ENCODE measurements around the gene PAPOLA.

Gene PAPOLA

GRCh38 chr14:96594961-96595360 is 92.8 kb downstream of the PAPOLA start:
- intact Hi-C loops (cut with DNase I) = no loop called here
- DNase-seq = no peak

GRCh38 chr14:96597680-96598079 is 95.5 kb downstream of the PAPOLA start:
- intact Hi-C loops (cut with DNase I) = no loop called here
- no peak for DNase-seq

GRCh38 chr14:96598332-96598928 is 96.2 kb downstream of the PAPOLA start:
- DNase-seq = no peak

GRCh38 chr14:96599076-96599475 is 96.9 kb downstream of the PAPOLA start:
- intact Hi-C loops (cut with DNase I) = no loop called here
- DNase-seq = no peak

More at GRCh38 chr14:96598332-96598928, 96.2 kb downstream of the PAPOLA start:
- intact Hi-C loops (cut with DNase I) = no loop called here

GRCh38 chr14:96602186-96602585 is 100.0 kb downstream of the PAPOLA start:
- intact Hi-C loops (cut with DNase I) = no loop called here
- no peak for DNase-seq

- DNase-seq = peak in 3 of 42 donors; percentile 4 to 29 (median 18)
- intact Hi-C loops (cut with DNase I) = no loop called here
Measured at GRCh38 chr14:96603350-96604255, 101.4 kb downstream of the PAPOLA start.

GRCh38 chr14:96614481-96614881 is 112.3 kb downstream of the PAPOLA start:
- intact Hi-C loops (cut with DNase I) = no loop called here
- DNase-seq = no peak

GRCh38 chr14:96616161-96616721 is 114.1 kb downstream of the PAPOLA start:
- DNase-seq = no peak

More at GRCh38 chr14:96616161-96616721, 114.1 kb downstream of the PAPOLA start:
- intact Hi-C loops (cut with DNase I) = no loop called here
